IgD-negative memory B cell (primary cell): ENCODE data around the gene NDUFA6. TPM values are rescaled to one million over a fixed set of nuclear protein-coding genes. Genes with fewer than 3 reads are reported as not detected.
A peak's percentile ranks its signal among the peaks of the same experiment; 100 is the strongest.
"Not testable (repeated sequence)": the region's sequence is repeated elsewhere in the genome, so short reads cannot be mapped to it uniquely, and the experiment has no call there.

ENCODE experiments used
- H3K27ac Mint-ChIP-seq, 3 donors: one replicate each; pipeline ENCODE4 v1.8.0; 2020 to 2022; ENCODE audit warnings: mild to moderate bottlenecking in 3 of 3, mixed read lengths in 3 of 3, moderate library complexity in 1 of 3
- H3K27me3 Mint-ChIP-seq: one replicate; pipeline ENCODE4 v1.8.0; 2021; ENCODE audit warnings: mixed read lengths
- H3K36me3 Mint-ChIP-seq: one replicate; pipeline ENCODE4 v1.8.0; 2020; ENCODE audit warnings: mild to moderate bottlenecking, mixed read lengths
- H3K4me1 Mint-ChIP-seq, 3 donors: one replicate each; pipeline ENCODE4 v1.8.0; 2020 to 2022; ENCODE audit warnings: mixed read lengths in 3 of 3, mild to moderate bottlenecking in 1 of 3
- H3K4me3 Mint-ChIP-seq, 4 donors: one replicate each; pipeline ENCODE4 v1.8.0; 2020 to 2022; ENCODE audit warnings: mild to moderate bottlenecking in 4 of 4, mixed read lengths in 4 of 4, moderate library complexity in 3 of 4
- H3K9me3 Mint-ChIP-seq, 3 donors: one replicate each; pipeline ENCODE4 v1.8.0; 2020 to 2021; ENCODE audit warnings: mixed read lengths in 3 of 3, mild to moderate bottlenecking in 1 of 3
- polyA plus RNA-seq: library from polyadenylated mRNA; unstranded; fragments of 300-500 nt; fragmentation: Illumina TruSeq; gene quantifications from one replicate; pipeline ENCODE4 v1.2.3, GENCODE V29; 2021

Gene NDUFA6
- polyA plus RNA-seq, 1 donor from 2014 or later: 121 TPM

DNA sequence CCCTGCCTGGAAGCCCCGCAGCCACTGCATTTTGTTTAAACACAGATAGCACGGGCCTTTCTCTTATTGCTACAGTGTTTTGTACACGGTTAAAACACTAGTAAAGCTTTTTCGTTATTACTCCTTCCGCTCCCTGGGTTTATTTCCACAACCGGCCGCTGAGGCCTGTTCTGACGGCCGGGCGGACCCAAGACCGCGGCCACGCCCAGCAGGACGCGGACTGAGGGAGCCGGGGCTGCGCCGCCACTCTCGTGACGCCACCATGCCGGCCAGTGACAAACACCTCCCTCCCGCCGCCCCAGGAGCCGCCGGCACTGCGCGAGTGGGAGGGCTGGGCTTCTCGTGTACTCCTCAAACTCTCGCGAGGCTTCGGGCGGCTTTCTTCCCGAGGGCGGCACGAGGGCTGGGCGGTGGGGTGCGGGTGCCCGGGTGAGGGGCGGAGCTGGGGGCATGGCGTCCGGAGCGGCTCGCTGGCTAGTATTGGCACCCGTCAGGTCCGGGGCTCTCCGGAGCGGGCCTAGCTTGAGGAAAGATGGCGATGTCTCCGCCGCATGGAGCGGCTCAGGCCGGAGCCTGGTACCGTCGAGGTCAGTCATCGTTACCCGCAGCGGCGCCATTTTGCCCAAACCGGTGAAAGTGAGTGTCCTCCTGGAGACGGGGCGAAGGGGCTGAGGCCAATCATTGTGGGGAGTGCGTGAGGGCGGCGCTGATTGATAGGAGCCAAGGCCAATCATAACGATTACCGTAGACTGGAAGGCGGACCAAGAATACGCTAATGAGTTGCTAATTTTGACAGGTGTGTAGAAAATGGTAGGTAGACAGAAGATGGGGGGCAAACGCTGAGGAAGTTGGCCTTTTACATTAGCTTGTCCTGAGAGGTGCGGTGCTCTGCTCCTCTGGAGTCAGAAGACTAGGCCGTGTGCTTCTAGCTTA, 11.0 kb downstream of the NDUFA6 start, which contains the start of gene SMDT1:
Gene SMDT1, plus strand, starts transcription at position 382 of the 933 bp plus-strand sequence. Its CDS starts 69 bp downstream, at position 451.
- Mint-ChIP-seq H3K9me3 (no peaks in the 10 kb centered on the region), H3K4me1 (peaks cover 13 to 33% (median 16%) of the 10 kb centered on the region in 3 donors), H3K4me3 (peak within 1 kb of the TSS; percentile 84 to 100 (median 96)), H3K27me3 (no peaks in the 10 kb centered on the region), H3K27ac (peak within 1 kb of the TSS; percentile 86 to 99 (median 99)), H3K36me3 (peaks cover 5% of the 10 kb centered on the region)

DNA sequence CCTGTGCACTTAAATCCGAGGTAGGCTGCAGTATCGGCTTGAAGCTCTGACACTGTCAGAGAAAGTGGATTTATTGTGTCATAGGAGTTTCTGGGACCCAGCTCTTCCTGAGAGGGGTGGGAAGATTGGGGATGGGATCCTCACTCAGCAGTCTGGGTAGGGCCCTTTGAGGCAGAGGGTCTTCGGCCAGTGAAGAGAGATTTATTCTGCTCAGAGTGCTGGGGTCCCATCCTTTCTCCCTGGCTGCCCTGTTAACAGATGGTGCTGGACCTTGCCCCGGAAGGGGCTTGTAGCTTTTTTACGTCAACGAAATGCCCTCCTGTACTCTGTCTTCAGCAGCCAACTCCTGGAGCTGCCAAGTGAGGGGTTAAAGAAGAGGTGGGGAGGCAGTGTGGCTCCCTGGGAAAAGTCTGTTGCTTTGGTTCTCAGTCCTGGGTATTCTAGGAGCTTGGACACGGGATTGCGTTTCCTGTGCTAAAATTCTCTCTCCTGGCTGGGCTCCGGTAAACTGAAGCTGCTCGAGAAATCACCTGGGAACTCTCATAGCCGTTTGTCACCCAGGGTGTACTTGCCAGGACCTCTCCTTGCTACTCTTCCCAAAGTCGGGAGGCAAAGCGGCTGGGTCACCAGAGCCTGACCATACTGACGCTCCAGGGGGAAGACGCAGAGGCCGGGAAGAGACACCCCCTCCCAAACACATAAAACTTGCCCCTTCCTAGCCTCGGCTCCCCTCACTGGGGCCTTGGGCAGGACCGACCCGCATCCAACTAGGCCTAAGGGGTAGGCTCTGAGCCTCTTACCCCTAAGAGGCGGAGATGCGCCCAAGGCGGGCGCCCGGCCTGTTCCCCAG, 11.9 kb downstream of the NDUFA6 start:
- H3K9me3 Mint-ChIP-seq: no peaks in the 10 kb centered on the region
- H3K36me3 Mint-ChIP-seq: peaks cover 5% of the 10 kb centered on the region
- peaks cover 10 to 29% (median 16%) of the 10 kb centered on the region in 3 donors for H3K4me1 Mint-ChIP-seq
- H3K4me3 Mint-ChIP-seq: peak overlapping the region; percentile 84 to 100 (median 96)
- H3K27ac Mint-ChIP-seq: peak overlapping the region; percentile 86 to 99 (median 99)
- H3K27me3 Mint-ChIP-seq: no peaks in the 10 kb centered on the region

DNA sequence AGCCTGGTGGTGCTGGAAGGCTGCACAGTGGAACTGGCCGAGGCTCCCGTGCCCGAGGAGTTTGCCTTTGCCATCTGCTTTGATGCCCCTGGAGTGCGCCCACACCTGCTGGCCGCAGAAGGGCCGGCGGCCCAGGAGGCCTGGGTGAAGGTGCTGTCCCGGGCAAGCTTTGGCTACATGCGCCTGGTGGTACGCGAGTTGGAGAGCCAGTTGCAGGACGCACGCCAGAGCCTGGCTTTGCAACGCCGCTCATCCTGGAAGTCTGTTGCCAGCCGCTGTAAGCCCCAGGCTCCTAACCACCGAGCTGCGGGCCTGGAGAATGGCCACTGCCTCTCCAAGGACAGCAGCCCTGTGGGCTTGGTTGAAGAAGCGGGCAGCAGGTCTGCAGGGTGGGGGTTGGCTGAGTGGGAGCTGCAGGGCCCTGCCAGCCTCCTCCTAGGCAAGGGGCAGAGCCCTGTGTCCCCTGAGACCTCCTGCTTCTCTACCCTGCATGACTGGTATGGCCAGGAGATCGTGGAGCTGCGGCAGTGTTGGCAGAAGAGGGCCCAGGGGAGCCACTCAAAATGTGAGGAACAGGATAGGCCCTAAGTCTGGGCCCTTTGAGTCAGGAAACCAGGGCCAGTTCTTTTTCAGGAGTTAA, 13.0 kb downstream of the NDUFA6 start:
- Mint-ChIP-seq H3K27ac (peak overlapping the region in 2 of 3 donors; percentile 59 to 86), H3K36me3 (peaks cover 5% of the 10 kb centered on the region), H3K27me3 (no peaks in the 10 kb centered on the region), H3K4me1 (peaks cover 9 to 29% (median 20%) of the 10 kb centered on the region in 3 donors), H3K9me3 (no peaks in the 10 kb centered on the region), H3K4me3 (peak overlapping the region in 1 of 4 donors; percentile 26)

DNA sequence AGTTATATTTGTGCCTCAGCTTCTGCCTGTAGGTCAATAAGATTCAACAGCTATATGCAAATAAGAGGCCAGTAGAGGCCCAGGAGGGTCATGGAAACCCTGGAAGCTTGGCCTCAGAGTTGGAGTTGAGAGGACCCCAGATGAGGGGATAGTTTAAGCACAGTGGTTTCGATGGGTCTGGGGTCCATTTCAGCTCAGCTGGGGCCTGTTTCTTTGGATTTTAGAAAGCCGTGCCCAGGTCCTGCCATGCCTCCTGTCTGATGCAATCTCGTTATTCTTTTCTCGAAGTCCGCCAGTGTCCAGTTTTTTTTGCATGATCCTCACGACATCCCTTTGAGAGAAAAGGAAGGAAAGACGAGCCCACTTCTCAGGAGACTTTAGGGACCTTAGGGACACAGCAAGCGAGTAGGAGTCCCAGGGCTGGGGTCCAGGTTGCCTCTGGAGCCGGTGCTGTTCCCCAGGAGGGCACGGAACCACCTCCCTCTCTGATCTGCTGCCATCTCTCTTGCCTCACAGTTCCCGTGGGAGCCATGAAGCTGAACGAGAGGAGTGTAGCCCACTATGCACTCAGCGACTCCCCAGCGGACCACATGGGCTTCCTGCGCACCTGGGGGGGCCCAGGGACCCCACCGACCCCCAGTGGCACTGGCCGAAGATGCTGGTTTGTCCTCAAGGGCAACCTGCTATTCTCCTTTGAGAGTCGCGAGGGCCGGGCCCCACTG, 13.6 kb downstream of the NDUFA6 start:
- H3K36me3 Mint-ChIP-seq: peaks cover 3% of the 10 kb centered on the region
- no peaks in the 10 kb centered on the region for H3K9me3 Mint-ChIP-seq
- H3K27me3 Mint-ChIP-seq: no peaks in the 10 kb centered on the region
- H3K4me1 Mint-ChIP-seq: peaks cover 9 to 26% (median 16%) of the 10 kb centered on the region in 3 donors
- H3K4me3 Mint-ChIP-seq: peak overlapping the region in 1 of 4 donors; percentile 26
- H3K27ac Mint-ChIP-seq: no peak overlapping the region

DNA sequence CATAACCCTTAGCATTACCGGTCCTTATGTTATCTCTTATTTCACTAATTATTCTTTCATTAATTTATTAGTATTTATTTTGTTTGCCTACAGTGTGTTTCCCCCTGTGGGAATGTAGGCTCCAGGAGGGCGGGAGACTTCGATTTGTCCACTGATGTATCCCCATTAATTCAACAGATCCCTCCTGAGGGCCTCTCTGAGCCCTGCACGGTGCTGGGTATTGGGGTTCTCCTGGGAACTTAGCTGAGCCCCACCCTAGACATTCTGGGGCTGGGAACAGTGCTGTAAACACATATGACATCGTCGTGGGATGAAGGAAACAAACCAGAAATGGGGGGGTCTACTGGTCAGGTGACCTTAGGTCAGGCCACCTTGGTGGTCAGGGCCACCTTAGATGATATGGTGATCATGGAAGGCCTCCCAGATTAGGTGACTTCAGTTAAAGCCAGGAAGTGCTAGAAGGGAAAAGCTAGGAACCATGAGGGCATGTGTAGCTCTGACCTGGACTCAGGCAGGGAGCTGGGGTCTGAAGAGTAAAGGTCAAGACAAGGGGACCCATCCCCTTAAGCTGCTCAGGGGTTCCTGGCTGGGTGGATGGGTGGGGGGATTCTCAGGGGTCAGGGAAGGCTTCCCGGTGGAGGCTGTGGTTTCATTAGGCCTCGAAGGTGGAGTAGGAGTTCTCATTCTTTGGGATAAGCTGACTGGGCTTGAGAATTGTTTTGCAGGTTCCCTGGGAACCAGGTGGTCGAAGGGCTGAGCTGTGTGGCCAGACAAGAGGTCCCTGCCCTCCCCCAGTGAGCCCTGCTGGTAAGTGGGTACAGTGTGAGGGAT, 15.5 kb downstream of the NDUFA6 start:
- H3K36me3 Mint-ChIP-seq: peaks cover under 1% of the 10 kb centered on the region
- H3K27me3 Mint-ChIP-seq: no peaks in the 10 kb centered on the region
- H3K4me1 Mint-ChIP-seq: peaks cover 14 to 27% (median 18%) of the 10 kb centered on the region in 3 donors
- peak overlapping the region in 1 of 3 donors; percentile 76 for H3K27ac Mint-ChIP-seq
- no peaks in the 10 kb centered on the region for H3K9me3 Mint-ChIP-seq
- H3K4me3 Mint-ChIP-seq: peak overlapping the region; percentile 52 to 81 (median 60)

DNA sequence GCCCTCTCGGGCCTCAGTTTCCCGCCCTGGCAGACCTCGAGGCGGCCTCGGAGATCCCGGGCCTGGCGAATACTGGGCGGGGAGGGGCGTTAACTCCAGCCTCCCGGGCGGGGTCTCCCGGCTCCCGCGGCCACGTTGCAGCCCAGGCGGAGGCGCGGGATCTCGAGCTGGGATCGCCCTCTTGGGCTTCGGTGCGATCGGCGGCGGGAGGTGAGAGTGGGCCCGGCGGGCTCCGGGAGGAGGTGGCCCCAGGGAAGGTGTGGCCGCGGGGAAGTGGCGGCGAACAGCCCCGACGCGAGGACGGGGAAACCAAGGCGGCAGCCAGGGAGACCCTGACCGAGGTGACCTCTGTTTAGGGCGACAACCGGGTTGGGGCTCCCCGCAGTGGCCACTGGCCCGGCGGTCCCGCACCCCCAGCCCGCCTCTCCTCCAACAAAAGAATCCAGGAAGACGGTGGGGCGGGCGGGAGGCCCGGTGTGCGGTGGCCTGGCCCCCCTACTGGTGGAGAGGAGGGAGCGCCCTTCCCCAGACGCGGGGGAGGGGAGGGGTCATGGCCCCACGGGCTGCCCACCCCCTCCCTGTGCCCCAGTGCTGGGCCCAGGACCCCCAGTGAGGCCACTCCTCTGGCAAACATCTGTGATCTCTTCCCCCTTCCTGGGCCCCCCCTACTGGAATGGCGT, 16.3 kb downstream of the NDUFA6 start, which contains the start of gene PHETA2:
Gene PHETA2, plus strand, starts transcription at position 117 of the 680 bp plus-strand sequence. CDS start 3,046 bp downstream, outside the sequence.
- peak within 1 kb of the TSS; percentile 56 to 93 (median 74) for H3K4me3 Mint-ChIP-seq
- H3K4me1 Mint-ChIP-seq: peaks cover 11 to 28% (median 16%) of the 10 kb centered on the region in 3 donors
- no peaks in the 10 kb centered on the region for H3K36me3 Mint-ChIP-seq
- peak within 1 kb of the TSS; percentile 53 to 92 (median 76) for H3K27ac Mint-ChIP-seq
- H3K27me3 Mint-ChIP-seq: no peaks in the 10 kb centered on the region
- H3K9me3 Mint-ChIP-seq: no peaks in the 10 kb centered on the region

DNA sequence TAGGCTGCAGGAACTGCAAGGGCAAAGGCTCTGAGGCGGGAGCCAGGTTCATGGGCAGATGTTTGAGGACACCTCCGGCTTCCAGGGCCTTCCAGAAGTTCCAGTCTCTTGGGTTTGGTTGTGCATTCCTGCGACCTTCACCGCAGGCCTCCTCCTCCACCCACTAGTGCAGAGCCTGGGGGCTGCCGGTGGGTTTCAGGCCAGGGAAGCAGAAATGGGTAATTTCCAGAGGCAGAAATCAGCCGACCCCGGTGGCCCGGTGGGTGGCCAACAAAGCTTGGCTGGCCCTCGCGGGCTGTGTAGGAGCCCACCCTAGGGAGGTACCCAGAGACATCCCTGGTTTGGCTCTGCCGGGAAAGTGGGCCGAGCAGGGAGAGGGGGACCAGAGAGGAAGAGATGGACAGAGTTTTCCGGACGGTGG, 16.9 kb downstream of the NDUFA6 start:
- Mint-ChIP-seq H3K4me3 (peak overlapping the region; percentile 56 to 93 (median 74)), H3K36me3 (no peaks in the 10 kb centered on the region), H3K9me3 (no peaks in the 10 kb centered on the region), H3K27ac (peak overlapping the region in 2 of 3 donors; percentile 53 to 92), H3K4me1 (peaks cover 8 to 23% (median 11%) of the 10 kb centered on the region in 3 donors), H3K27me3 (no peaks in the 10 kb centered on the region)

DNA sequence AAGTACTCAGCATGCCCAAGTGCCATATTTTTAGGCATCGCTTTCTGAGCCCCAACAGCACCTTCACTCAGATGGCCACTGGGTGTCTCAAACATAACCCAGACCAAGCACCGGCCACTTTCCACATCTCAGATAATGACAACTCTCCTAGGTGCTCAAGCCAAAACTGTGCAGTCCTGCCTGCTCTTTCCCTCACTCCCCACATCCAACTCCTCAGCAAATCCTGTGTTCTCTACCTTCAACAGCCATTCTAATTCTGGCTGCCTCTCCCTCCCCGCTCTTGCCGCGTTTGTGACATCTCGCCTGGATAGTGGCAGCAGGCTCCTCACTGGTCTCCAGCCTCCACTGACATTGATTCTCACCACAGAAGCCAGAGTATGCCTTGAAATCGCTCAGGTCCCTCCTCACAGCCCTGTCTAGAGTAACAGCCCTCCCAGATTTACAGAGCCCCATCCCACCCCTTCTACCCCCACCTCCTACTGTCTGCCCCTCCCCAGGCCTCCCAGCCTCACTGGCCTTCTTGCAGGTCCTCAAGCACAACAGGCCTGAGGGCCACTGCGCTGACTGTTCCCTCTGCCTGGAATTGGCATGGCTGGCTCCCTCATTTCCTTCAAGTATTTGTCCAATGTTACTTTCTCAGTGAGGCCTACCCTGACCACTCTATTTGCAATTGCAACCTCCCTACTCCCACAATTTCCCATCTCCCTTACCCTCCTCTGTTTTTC, 17.8 kb downstream of the NDUFA6 start:
- Mint-ChIP-seq H3K4me1 (peaks cover 8 to 22% (median 11%) of the 10 kb centered on the region in 3 donors), H3K36me3 (no peaks in the 10 kb centered on the region)

DNA sequence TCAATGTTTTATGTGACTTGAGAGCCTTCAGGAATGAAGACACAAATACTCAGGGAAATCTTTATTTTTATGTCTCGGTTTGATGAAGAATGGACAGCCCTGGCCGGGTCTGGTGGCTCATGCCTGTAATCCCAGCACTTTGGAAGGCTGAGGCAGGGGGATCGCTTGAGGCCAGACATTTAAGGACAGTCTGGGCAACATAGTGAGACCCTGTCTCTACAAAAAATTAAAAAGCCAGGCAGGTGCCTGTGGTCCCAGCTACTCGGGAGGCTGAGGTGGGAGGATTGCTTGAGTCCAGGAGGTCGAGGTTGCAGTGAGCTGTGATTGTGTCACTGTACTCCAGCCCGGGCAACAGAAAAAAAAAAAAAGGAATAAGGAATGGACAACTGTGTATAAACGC, 19.1 kb downstream of the NDUFA6 start:
- H3K36me3 Mint-ChIP-seq, H3K9me3 Mint-ChIP-seq, H3K27me3 Mint-ChIP-seq: not testable (repeated sequence)
- Mint-ChIP-seq H3K4me1 (peaks cover 10 to 22% (median 11%) of the 10 kb centered on the region in 3 donors), H3K4me3 (peak overlapping the region; percentile 92 to 99 (median 96)), H3K27ac (peak overlapping the region; percentile 27 to 83 (median 73))

More for the DNA sequence above, 17.8 kb downstream of the NDUFA6 start:
- Mint-ChIP-seq H3K27me3 (no peaks in the 10 kb centered on the region), H3K4me3 (peak overlapping the region; percentile 3 to 93 (median 62)), H3K27ac (peak overlapping the region in 2 of 3 donors; percentile 53 to 92), H3K9me3 (no peaks in the 10 kb centered on the region)

DNA sequence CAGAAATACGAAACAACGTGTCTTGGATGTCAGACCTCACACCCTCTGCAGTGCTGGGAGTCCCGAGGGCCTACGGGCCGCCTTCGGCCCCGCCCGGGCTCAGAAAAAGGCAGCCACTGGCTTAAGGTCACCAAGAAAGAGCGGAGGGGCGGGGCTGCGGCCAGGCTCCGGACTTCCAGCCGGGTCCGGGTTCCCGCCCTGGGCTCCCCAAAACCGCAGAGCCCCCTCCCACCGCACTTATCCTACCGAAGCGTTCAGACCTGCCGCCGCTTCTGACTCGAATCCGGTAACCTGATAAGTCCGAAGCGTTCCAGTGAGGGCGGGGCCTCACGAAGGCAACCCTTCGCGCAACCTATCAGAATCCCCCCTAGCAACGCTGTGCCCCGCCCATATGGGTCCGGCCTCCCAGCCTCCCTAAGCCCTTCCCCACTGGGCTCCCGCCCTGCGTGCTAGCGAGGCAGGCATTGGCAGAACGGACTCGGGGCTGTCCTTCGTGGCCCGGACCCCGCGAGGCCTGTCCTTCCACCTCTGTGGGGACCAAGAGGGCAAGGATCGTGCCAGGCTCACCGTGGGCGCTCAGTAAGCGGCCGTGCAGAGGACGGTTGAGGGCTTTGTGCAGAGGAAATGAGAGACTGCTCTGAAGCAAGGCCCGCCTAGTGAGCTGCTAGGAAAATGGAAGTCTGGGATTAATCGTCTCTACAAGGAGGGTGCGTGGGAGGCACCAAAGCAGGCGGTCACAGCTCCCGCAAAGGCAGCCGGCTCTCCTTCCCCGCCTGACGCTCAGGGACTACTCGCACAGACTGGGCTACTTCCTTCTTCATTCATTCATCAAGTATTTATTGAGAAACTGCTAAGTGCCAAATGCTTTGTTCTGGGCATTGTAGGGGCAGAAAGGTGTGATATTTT, 19.8 kb downstream of the NDUFA6 start, which contains the start of gene NAGA:
Gene NAGA, minus strand, starts transcription at position 296 of the 906 bp plus-strand sequence. CDS start 515 bp downstream, outside the sequence.
- H3K4me1 Mint-ChIP-seq: peaks cover 10 to 22% (median 11%) of the 10 kb centered on the region in 3 donors

More for the DNA sequence above, 19.8 kb downstream of the NDUFA6 start, which contains the start of gene NAGA:
- Mint-ChIP-seq H3K27ac (peak within 1 kb of the TSS; percentile 73 to 90 (median 83)), H3K9me3 (no peaks in the 10 kb centered on the region), H3K4me3 (peak within 1 kb of the TSS; percentile 92 to 99 (median 96)), H3K36me3 (peaks cover 2% of the 10 kb centered on the region), H3K27me3 (no peaks in the 10 kb centered on the region)
